Sigmoid colon (tissue), 4 donors: Measurements from ENCODE around the gene FLNB.

Experiments used
- POLR2A ChIP-seq, 2 donors: fragments of 450-650 bp; IDR thresholded peaks; one replicate each; pipeline ENCODE4 v1.6.1; 2016; ENCODE audit warnings: antibody characterized with exemption in 2 of 2, mild to moderate bottlenecking in 2 of 2, moderate library complexity in 2 of 2
- POLR2AphosphoS5 ChIP-seq, 4 donors: sonication (generic); formaldehyde crosslinking; IDR thresholded peaks; one replicate each; pipeline ENCODE4 v1.6.1; 2017; ENCODE audit warnings: antibody characterized with exemption in 4 of 4
- TF ChIP-seq, protein P1 (sequence below), 4 experiments: fragments of 450-650 bp in 3 of 4; fragments of 200-600 bp in 1 of 4; IDR thresholded peaks; one replicate each; pipeline ENCODE4 v1.5.1; 2016 to 2019; ENCODE audit warnings: antibody characterized with exemption in 4 of 4, mild to moderate bottlenecking in 3 of 4, moderate library complexity in 2 of 4

DNA sequence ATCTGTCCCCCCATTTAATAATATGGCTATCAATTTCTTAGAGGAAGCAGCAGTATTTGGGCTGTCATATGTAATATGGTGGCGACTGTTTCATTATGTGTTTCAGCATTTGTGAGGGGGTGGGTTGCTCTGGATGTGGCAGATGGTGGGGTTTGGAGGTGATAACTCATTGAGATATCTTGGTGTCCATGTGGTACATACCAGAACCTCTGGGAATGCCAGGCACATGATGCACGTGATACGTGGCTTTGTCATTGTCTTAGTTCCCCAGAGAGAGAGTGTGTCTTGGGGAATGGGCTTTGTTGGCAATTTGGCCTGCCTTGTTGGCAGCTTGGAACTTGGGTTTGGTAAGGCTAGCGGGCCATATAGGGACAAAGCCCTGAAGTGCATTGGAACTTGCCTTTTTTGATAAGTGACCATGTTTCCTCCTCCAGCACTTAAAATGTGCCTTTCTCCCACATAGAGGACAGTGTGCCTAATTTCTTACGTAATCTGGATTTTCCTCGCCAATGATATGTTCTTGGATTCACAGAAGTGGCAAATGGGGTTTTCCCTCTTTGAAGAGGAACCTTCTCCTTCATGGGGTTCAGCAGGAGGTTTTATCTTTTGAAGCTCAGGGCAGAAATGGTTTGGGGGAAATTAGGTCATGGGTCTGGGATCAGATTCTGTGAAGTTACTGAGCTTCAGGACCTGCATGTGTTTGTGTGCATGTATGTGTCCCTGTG, 123.0 kb downstream of the FLNB start:
- TF ChIP-seq, protein P1, sequence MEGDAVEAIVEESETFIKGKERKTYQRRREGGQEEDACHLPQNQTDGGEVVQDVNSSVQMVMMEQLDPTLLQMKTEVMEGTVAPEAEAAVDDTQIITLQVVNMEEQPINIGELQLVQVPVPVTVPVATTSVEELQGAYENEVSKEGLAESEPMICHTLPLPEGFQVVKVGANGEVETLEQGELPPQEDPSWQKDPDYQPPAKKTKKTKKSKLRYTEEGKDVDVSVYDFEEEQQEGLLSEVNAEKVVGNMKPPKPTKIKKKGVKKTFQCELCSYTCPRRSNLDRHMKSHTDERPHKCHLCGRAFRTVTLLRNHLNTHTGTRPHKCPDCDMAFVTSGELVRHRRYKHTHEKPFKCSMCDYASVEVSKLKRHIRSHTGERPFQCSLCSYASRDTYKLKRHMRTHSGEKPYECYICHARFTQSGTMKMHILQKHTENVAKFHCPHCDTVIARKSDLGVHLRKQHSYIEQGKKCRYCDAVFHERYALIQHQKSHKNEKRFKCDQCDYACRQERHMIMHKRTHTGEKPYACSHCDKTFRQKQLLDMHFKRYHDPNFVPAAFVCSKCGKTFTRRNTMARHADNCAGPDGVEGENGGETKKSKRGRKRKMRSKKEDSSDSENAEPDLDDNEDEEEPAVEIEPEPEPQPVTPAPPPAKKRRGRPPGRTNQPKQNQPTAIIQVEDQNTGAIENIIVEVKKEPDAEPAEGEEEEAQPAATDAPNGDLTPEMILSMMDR (IDR thresholded peaks at IDR 0.05) = no peak
- TF ChIP-seq POLR2AphosphoS5 (IDR thresholded peaks at IDR 0.05) (no peak), POLR2A (IDR thresholded peaks at IDR 0.05) (no peak)
